GM03348 (cell line): ENCODE results near the gene GORASP1.

Source experiments
- DNase-seq: peaks from one replicate; pipeline ENCODE4 v3.0.0; 2012; ENCODE audit warnings: low spot score

The GORASP1 gene

GRCh38 chr3:39141171-39141995, 34.0 kb upstream of the GORASP1 start:
- peak; percentile 51 for DNase-seq

- DNase-seq: no peak
These were observed 33.0 kb upstream of the GORASP1 start for GRCh38 chr3:39140341-39140971.

DNA sequence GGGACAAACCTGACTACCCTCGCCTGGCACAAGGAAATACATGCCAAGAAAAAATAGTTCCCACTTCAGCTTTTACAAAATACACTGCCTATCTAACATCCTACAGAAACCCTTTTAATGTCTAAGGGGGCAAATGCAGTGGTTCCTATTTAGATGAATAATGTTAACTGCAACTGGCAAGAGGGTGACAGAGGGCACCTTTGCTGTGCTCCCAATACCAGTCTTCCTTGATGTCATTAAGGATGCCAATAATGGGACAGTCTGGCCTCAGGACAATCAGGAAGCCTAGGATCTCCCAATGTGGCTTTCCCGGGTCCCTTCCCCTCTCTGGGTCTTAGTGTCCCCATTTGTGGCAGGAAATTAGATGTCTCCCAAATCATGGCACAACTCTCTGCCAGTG, 32.0 kb upstream of the GORASP1 start:
- DNase-seq: no peak

GRCh38 chr3:39138804-39139415, 31.5 kb upstream of the GORASP1 start:
- peak; percentile 37 for DNase-seq

- no peak for DNase-seq
These were observed 30.8 kb upstream of the GORASP1 start for GRCh38 chr3:39137991-39138803.

DNA sequence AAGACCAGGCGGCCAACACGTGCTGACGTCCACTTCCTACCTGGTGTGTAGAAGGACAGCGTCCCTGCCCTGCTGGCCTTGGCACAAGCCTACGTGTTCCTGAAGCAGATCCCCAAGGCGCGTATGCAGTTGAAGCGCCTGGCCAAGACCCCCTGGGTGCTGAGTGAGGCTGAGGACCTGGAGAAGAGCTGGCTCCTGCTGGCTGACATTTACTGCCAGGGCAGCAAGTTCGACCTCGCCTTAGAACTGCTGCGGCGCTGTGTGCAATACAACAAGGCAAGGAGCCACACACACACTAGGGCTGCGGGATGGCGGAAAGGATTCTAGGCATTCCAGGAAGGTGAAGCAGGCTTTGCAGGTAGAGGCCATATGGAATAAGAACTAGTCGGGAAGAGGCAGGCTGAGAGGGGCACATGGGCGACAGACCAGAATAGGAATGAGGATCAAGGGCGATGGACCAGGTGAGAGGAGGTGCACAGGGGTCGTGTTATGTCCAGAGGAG, 30.1 kb upstream of the GORASP1 start:
- DNase-seq: no peak

DNA sequence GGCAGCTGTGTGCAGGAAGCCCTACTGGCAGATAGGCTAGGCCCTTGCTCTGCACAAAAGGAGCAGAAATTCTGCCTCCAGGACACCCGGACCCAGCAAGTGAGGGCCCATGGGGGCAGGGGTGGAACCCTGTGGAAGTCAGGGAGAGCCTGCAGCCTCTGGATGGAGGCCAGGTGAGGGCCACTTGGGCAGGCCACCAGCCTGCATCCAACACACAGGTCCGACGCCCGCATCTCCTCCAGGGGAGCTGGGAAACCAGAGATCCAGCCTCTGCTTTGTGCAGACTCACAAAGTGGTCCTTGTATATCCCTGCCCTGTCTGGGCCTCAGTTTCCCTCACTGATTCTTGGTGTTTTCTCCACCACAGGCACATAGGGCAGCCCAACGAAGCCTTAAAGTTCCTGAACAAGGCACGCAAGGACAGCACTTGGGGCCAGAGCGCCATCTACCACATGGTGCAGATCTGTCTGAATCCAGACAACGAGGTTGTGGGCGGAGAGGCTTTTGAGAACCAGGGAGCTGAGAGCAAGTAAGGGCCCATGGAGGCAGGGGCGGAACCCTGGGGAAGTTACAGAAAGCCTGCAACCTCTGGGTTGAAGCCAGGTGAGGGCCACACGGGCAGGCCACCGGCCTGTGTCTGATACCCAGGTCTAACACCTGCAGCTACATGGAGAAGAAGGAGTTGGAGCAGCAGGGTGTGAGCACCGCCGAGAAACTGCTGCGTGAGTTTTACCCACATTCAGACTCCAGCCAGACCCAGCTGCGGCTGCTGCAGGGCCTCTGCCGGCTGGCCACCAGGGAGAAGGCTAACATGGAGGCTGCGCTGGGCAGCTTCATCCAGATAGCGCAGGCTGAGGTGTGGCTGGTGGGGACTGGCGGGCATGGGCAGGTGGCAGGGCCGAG, 29.4 kb upstream of the GORASP1 start:
- DNase-seq: no peak

DNA sequence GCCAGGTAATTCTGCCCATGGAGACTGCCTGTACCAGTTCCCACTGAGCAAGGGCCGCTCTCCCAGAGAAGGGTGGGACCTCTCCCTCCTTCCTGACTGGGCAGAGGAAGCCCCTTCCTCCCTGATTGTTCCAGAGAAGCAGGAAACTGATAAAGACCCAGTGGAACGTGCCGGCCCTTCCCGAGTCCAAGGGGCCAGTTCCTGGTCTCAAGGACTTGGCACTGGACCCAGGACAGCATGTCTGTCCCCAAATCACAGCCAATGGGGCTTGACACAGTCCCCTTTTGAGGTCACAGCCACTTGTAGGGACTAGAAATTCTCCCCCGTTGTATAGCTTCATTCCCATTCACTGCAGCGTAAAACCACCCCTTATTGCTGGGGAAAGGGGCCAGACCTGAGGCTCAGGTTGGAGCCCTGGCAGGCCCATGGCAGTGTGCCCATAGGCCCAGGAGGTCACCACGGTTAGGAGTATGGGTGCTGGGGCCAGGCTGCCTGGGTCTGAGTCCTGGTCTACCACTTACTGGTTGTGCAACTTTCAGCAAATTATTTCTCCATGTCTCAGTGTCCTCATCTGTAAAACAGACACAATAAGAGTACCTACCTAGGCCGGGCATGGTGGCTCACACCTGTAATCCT, 27.9 kb upstream of the GORASP1 start:
- DNase-seq: no peak

- DNase-seq: no peak
These were observed 26.9 kb upstream of the GORASP1 start for GRCh38 chr3:39134305-39134704.

DNA sequence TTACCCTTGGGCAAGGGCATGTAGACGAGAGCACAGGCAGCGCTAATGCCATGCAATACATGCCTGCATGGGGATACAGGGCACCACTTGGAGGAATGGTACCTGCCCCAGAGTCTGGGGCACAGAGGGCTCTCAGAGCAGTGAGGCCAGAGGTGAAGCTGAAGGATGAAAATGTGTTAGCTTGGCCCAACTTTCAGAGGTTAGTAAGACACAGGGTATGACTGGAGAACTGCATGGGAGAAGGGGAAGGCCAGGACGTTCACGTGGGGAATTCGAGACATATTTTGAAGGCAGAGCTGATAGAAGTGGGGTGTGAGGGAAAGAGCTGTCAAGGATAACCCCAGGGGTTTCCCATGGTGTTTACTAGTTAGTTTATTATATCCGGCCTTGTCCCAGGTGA, 26.4 kb upstream of the GORASP1 start:
- no peak for DNase-seq

DNA sequence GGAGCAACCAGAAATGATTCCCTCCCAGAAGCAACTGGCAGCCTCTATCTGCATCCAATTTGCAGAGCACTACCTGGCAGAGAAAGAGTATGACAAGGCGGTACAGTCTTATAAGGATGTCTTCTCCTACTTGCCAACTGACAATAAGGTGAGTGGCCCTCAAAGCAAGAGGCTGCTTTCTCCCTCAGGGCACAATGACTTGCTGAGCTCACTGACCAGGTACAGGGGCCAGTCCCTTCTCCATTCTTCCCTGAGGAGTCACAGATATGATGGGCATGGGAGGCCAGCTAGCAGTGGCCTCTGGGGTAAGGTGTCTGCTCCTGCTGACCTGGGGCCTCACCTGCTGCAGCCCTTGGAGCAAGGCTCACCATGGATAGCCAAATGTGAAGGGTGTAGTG, 25.7 kb upstream of the GORASP1 start:
- no peak for DNase-seq

DNA sequence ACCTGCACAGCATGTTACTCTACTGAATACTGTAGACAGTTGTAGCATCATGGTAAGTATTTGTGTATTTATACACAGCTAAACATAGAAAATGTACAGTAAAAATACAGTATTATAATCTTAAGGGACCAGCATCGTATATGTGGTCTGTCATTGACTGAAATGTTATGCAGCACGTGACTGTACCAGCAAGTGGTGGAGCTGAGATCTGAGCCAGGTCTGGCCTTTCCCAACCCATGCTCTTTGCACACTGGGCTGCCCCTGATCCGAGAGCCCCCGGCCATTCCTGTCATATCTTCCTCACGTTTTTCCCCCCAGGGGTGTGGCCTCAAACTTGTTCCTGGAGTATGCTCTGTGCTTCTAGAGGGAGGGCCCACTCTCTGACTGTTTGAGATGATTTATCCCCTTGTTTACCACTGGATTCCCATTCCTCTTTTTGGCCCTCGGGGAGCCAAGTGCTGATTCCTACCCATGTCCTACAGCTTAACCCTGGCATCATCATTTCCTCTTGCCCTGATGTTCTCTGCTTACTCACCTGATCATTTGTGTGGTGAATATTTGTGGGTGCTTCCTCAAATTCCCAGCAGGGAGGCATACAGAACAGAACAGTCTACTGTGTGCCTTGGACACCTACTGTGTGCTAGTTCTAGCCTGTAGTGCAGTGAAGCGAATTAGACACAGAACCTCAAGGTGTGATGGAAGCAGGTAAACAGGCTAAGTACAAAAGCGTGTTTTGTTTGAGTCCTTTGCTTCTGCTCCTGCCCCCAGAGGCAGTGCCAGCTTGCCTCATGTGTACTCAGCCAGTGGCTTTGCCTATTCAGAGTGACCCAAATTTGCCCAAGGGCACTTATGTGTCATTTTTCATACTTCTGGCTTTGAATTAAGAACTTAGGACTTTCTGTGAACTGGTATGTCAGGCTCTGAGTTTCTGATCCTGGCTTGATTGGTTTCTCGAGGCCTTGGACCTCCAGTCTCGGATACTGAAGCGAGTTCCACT, 25.0 kb upstream of the GORASP1 start:
- DNase-seq: no peak

DNA sequence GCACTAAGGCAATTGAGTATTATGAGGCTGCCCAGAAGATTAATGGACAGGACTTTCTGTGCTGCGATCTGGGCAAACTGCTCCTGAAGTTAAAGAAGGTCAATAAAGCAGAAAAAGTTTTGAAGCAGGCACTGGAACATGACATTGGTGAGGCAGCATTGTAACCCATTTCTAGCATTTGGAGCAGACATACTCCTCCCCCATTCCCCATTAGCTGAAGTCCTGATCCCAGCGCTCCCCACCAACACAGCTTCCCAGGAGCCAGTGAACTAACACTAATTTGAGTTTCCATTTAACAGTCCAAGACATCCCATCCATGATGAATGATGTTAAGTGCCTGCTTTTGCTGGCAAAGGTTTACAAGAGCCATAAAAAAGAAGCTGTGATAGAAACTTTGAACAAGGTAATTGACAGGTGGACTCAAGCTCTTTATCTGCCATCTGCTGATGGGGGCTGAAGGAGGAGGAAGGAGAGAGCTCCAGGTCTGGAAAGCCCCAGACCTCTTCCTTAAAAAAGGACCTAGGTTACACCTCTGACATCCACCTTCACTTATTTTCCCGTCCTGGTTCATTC, 23.4 kb upstream of the GORASP1 start:
- DNase-seq: no peak

GRCh38 chr3:39130026-39130425, 22.6 kb upstream of the GORASP1 start:
- no peak for DNase-seq

DNA sequence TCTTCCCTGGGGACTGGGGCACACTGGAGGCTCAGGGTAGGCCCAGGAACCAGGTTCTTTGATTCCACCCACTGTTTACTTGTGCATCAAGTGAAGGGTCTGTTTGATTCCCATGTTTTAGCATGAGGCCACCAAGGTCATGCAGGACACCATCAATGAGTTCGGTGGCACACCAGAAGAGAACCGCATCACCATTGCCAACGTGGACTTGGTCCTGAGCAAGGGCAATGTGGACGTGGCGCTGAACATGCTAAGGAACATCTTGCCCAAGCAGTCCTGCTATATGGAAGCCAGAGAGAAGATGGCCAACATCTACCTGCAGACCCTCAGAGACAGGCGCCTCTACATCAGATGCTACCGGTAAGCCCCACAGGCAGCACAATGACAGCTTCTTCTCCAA, 21.5 kb upstream of the GORASP1 start:
- no peak for DNase-seq

DNA sequence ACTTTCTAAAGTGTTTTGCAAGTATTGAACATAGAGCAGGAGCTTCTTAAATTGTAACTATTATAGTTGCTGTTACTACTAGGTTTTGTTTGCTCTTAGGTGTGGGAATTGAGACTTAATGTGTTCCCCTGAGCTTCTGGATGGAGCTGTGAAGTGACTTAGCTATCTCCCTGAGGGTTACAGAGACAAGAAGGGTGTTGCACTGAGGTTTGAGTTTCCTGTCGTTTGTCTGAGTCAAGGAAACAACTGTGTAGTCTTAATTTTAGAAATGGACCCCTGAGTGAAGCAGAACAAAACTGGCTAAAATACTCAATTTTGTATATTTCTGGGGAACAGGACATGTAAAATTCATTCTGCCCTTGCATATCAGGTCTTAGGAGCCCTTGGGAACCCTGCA, 20.5 kb upstream of the GORASP1 start:
- DNase-seq: no peak

DNA sequence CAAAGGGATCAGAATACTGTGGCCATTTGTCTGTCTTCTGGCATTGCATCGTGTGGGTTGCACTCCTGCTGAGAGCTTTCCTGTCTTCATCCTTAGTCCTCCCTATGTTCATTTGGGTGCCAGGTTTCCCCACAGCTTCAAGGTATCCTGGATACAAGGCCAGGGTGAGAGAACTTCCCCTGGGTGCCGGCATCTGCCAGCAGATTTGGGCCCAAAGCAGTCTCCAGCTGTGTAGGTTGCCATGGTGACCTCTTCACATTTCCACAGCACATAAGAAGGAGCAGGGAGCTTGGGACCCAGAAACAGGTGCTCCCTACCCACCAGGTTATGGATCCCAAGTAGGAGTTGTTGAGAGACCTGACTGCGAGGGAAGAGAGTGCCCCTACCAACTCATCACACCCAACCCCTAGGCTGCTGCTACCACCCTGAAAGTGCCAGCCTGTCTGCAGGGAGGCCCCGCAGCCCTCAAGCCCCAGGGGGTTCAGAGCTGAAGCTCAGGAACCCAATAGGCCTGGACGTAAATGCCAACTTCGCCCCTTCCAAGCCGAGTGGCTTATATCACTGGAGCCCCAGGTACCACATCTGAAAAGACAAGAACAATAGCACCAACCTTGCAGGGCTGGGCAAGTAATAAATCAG, 20.0 kb upstream of the GORASP1 start:
- DNase-seq: no peak

GRCh38 chr3:39126532-39127071, 19.2 kb upstream of the GORASP1 start:
- peak; percentile 55 for DNase-seq
